NCI-H2107 treated with DMSO at 0.1 percent for 48 hours (cell line): ENCODE measurements around the gene SLC29A4.
"Not testable (repeated sequence)": the region's sequence is repeated elsewhere in the genome, so short reads cannot be mapped to it uniquely, and the experiment has no call there.

Experiments used
- DNase-seq: peaks from one replicate; lab custom pipeline; 2025; ENCODE audit not compliant: unreplicated experiment; lab: John Stamatoyannopoulos, UW

The SLC29A4 gene

GRCh38 chr7:5282543-5283316, at the start of gene SLC29A4:
TSS of gene SLC29A4 (plus strand) at chr7:5282943. CDS start at chr7:5287817, 4,874 bp downstream.
- DNase-seq = no peak

GRCh38 chr7:5234852-5235831, 47.6 kb upstream of the SLC29A4 start:
- peak; percentile 58 for DNase-seq

GRCh38 chr7:5237286-5237685, 45.5 kb upstream of the SLC29A4 start:
- DNase-seq = no peak

- DNase-seq = no peak
Observed at GRCh38 chr7:5238500-5238899, 44.2 kb upstream of the SLC29A4 start.

GRCh38 chr7:5243261-5243660, 39.5 kb upstream of the SLC29A4 start:
- DNase-seq = no peak

- DNase-seq = no peak
Observed at GRCh38 chr7:5248201-5248885, 34.4 kb upstream of the SLC29A4 start.

- DNase-seq = not testable (repeated sequence)
Observed at GRCh38 chr7:5250787-5251186, 32.0 kb upstream of the SLC29A4 start.

- not testable (repeated sequence) for DNase-seq
Observed at GRCh38 chr7:5253529-5253928, 29.2 kb upstream of the SLC29A4 start.

GRCh38 chr7:5254371-5254770, 28.4 kb upstream of the SLC29A4 start:
- not testable (repeated sequence) for DNase-seq

- no peak for DNase-seq
Observed at GRCh38 chr7:5255832-5256231, 26.9 kb upstream of the SLC29A4 start.

- not testable (repeated sequence) for DNase-seq
Observed at GRCh38 chr7:5260530-5261068, 22.1 kb upstream of the SLC29A4 start.

GRCh38 chr7:5263066-5263465, 19.7 kb upstream of the SLC29A4 start:
- not testable (repeated sequence) for DNase-seq

- no peak for DNase-seq
Observed at GRCh38 chr7:5265320-5266190, 17.2 kb upstream of the SLC29A4 start.

GRCh38 chr7:5266191-5267028, 16.3 kb upstream of the SLC29A4 start:
- DNase-seq = no peak

- not testable (repeated sequence) for DNase-seq
Observed at GRCh38 chr7:5267829-5268228, 14.9 kb upstream of the SLC29A4 start.

GRCh38 chr7:5269992-5270657, 12.6 kb upstream of the SLC29A4 start:
- not testable (repeated sequence) for DNase-seq

- DNase-seq = no peak
Observed at GRCh38 chr7:5270788-5271187, 12.0 kb upstream of the SLC29A4 start.

GRCh38 chr7:5273831-5274405, 8.8 kb upstream of the SLC29A4 start:
- DNase-seq = peak; percentile 24
